NT2/D1 (cell line): Measurements from ENCODE around the gene PPP1R7.

ENCODE experiments used
- SUZ12 ChIP-seq: IDR thresholded peaks from 2 replicates; pipeline ENCODE4 v1.6.1; 2011; ENCODE audit not compliant: insufficient read length, insufficient read depth; ENCODE audit errors: extremely low read depth
- YY1 ChIP-seq: IDR thresholded peaks from 2 replicates; pipeline ENCODE4 v1.6.1; 2011; ENCODE audit not compliant: insufficient read length, insufficient read depth

- TF ChIP-seq SUZ12 (no peak), YY1 (no peak)
These were observed 3.3 kb downstream of the PPP1R7 start for GRCh38 chr2:241153616-241154015.
